Common myeloid progenitor, CD34-positive (primary cell): ENCODE measurements around the gene MAGOHB. TPM values are rescaled to one million over a fixed set of nuclear protein-coding genes. Genes with fewer than 3 reads are reported as not detected.
"Not testable (repeated sequence)": the region's sequence is repeated elsewhere in the genome, so short reads cannot be mapped to it uniquely, and the experiment has no call there.

Experiments used
- CTCF ChIA-PET: fragments of 350-600 bp; sonication (Branson Sonifier 250); formaldehyde crosslinking; loops from one replicate; lab custom pipeline; 2021; ENCODE audit warnings: antibody characterized with exemption; lab: Charles Lee
- POLR2A ChIA-PET: fragments of 350-600 bp; sonication (Branson Sonifier 250); formaldehyde crosslinking; loops from one replicate; lab custom pipeline; 2021; ENCODE audit warnings: antibody characterized with exemption; lab: Charles Lee
- DNase-seq, 3 donors: peaks; one replicate each; pipeline versions ENCODE4 v3.0.0 to v3.0.0-alpha.2; 2013
- H3K27ac ChIP-seq, 2 experiments: 1 replicate in 1 of 2; 2 replicates in 1 of 2; pipeline ENCODE4 v1.7.0; 2013; ENCODE audit warnings: inconsistent platforms in 2 of 2, low read length in 2 of 2, mild to moderate bottlenecking in 2 of 2, low read depth in 1 of 2, moderate library complexity in 1 of 2; ENCODE audit not compliant: severe bottlenecking in 2 of 2, insufficient read depth in 1 of 2, poor library complexity in 1 of 2
- H3K27me3 ChIP-seq, 5 experiments: replicated peaks in 2 of 5; 1 replicate in 3 of 5; 2 replicates in 2 of 5; pipeline versions ENCODE4 v1.6.1 to v1.7.0; 2013; ENCODE audit warnings: low read length in 4 of 5, mild to moderate bottlenecking in 2 of 5, moderate library complexity in 2 of 5, inconsistent platforms in 1 of 5; ENCODE audit not compliant: insufficient read depth in 5 of 5, control insufficient read depth in 4 of 5
- H3K36me3 ChIP-seq, 4 experiments: 1 replicate in 2 of 4; 2 replicates in 2 of 4; pipeline versions ENCODE4 v1.6.1 to v1.7.0; 2013; ENCODE audit warnings: low read length in 3 of 4, control low read depth in 1 of 4, mild to moderate bottlenecking in 1 of 4; ENCODE audit not compliant: control insufficient read depth in 4 of 4, insufficient read depth in 4 of 4
- H3K4me1 ChIP-seq, 4 experiments: 1 replicate in 3 of 4; 2 replicates in 1 of 4; pipeline versions ENCODE4 v1.6.1 to v1.7.1; 2013; ENCODE audit warnings: low read length in 3 of 4, mild to moderate bottlenecking in 3 of 4, control low read depth in 1 of 4, inconsistent platforms in 1 of 4, moderate library complexity in 1 of 4; ENCODE audit not compliant: control insufficient read depth in 4 of 4, insufficient read depth in 4 of 4; ENCODE audit errors: control extremely low read depth in 1 of 4
- H3K4me3 ChIP-seq, 7 experiments: 1 replicate in 4 of 7; 2 replicates in 3 of 7; pipeline versions ENCODE4 v1.5.1 to v1.7.0; 2013; ENCODE audit warnings: mild to moderate bottlenecking in 7 of 7, low read length in 6 of 7, moderate library complexity in 6 of 7, inconsistent platforms in 2 of 7, low read depth in 2 of 7, control low read depth in 1 of 7; ENCODE audit not compliant: insufficient read depth in 4 of 7, control insufficient read depth in 1 of 7; ENCODE audit errors: extremely low read depth in 1 of 7
- H3K9me3 ChIP-seq, 5 experiments: 1 replicate in 4 of 5; 2 replicates in 1 of 5; pipeline versions ENCODE4 v1.6.1 to v1.7.1; 2013; ENCODE audit warnings: low read length in 4 of 5, mild to moderate bottlenecking in 2 of 5, inconsistent platforms in 1 of 5, low read depth in 1 of 5, moderate library complexity in 1 of 5; ENCODE audit not compliant: control insufficient read depth in 4 of 5, insufficient read depth in 2 of 5; ENCODE audit errors: control extremely low read depth in 1 of 5
- WGBS: methylation state at CpG from one replicate; pipeline ENCODE4 v1.1.5; 2013; ENCODE audit not compliant: insufficient coverage; 5-methylcytosine and 5-hydroxymethylcytosine counted together
- polyA plus RNA-seq: library from polyadenylated mRNA; unstranded; fragments of 120-200 nt; gene quantifications from one replicate; pipeline ENCODE4 v1.2.1, GENCODE V29; 2013

Gene MAGOHB
- 22.8 TPM for polyA plus RNA-seq

- peak; percentile 97 to 98 (median 97) for DNase-seq
- Histone ChIP-seq H3K9me3 (no peaks in the 10 kb centered on the region), H3K36me3 (peaks cover 0 to 22% (median 14%) of the 10 kb centered on the region in 4 experiments), H3K27ac (peak within 1 kb of the TSS; percentile 98 to 99), H3K4me3 (peak within 1 kb of the TSS; percentile 75 to 100 (median 96)), H3K27me3 (no peaks in the 10 kb centered on the region), H3K4me1 (peaks cover 15 to 21% (median 18%) of the 10 kb centered on the region in 4 experiments)
- ChIA-PET CTCF (interaction anchor here (0.7 to 1.6 kb wide), 5 partner anchors 15 to 247 kb away, joined by 3 to 4 read pairs (median 3); no protein-coding TSS in a partner anchor), POLR2A (interaction anchor here (0.6 to 1.2 kb wide), 2 partner anchors 60 to 193 kb away, joined by 3 to 4 read pairs; partner anchors contain the start of genes KLRC3 and STYK1)
- 0% methylated on average over 32 of the region's 45 CpGs for WGBS
Observed at GRCh38 chr12:10613349-10614055, at the start of gene MAGOHB. Gene MAGOHB (minus strand): TSS chr12:10613609. CDS start chr12:10613532, 77 bp downstream.

DNA sequence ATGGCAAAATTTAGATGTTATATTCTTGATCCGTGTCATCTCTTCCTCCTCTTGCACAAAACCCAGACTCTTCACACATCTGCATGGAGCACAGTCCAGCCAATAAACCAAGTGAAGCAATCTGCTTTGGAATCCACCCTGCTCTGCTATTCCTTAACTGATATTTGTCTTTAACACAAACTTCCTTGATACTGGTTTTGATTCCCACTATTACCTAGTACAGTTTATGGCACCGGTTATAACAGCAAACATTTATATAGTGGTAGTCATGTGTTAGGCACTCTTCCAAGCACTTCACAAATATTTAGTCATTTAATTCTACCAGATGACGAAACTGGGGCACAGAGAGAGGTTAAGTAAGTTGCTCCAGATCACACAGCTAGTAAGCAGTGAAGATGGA, 47.9 kb upstream of the MAGOHB start:
- Histone ChIP-seq H3K4me3 (no peak overlapping the region), H3K9me3 (peaks cover 0 to 14% (median 5%) of the 10 kb centered on the region in 5 experiments), H3K27ac (no peak overlapping the region), H3K27me3 (no peaks in the 10 kb centered on the region), H3K4me1 (no peaks in the 10 kb centered on the region), H3K36me3 (peaks cover 0 to 4% (median 0%) of the 10 kb centered on the region in 4 experiments)
- CTCF ChIA-PET: no interaction called here
- POLR2A ChIA-PET: no interaction called here
- DNase-seq: no peak
- no CpG with 5 or more reads among the region's 3 CpGs for WGBS

DNA sequence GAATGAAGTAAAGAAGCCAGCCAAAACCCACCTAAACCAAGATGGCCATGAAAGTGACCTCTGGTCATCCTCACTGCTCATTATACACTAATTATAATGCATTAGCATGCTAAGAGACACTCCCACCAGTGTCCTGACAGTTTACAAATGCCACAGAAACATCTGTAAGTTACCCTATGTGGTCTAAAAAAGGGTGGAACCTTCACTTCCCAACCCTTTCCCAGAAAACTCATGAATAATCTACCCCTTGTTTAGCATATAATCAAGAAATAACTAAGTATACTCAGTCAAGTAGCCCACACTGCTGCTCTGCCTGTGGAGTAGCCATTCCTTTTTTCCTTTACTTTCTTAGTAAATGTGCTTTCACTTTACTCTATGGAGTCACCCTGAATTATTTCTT, 40.6 kb upstream of the MAGOHB start:
- Histone ChIP-seq H3K36me3 (no peaks in the 10 kb centered on the region), H3K27ac (no peak overlapping the region), H3K27me3 (no peaks in the 10 kb centered on the region), H3K4me1 (peaks cover 0 to 2% (median 0%) of the 10 kb centered on the region in 4 experiments), H3K4me3 (no peak overlapping the region), H3K9me3 (peaks cover 0 to 14% (median 5%) of the 10 kb centered on the region in 5 experiments)
- ChIA-PET CTCF (no interaction called here), POLR2A (no interaction called here)
- no peak for DNase-seq

GRCh38 chr12:10652192-10652591, 38.8 kb upstream of the MAGOHB start:
- Histone ChIP-seq H3K36me3 (no peaks in the 10 kb centered on the region), H3K4me1 (peaks cover 0 to 2% (median 0%) of the 10 kb centered on the region in 4 experiments), H3K27me3 (no peaks in the 10 kb centered on the region), H3K4me3 (no peak overlapping the region), H3K9me3 (peaks cover 0 to 13% (median 5%) of the 10 kb centered on the region in 5 experiments), H3K27ac (no peak overlapping the region)
- 75% methylated on average over 1 of the region's 3 CpGs for WGBS
- ChIA-PET POLR2A (no interaction called here), CTCF (no interaction called here)
- peak in 1 of 3 donors; percentile 10 for DNase-seq

- H3K36me3 ChIP-seq: peaks cover 0 to 10% (median 1%) of the 10 kb centered on the region in 4 experiments
- H3K4me1 ChIP-seq, H3K27me3 ChIP-seq, POLR2A ChIA-PET, H3K4me3 ChIP-seq, DNase-seq, H3K27ac ChIP-seq: not testable (repeated sequence)
- peaks cover 4 to 22% (median 14%) of the 10 kb centered on the region in 5 experiments for H3K9me3 ChIP-seq
- CTCF ChIA-PET: interaction anchor here (1.2 kb wide), 1 partner anchor 10 kb away, joined by 3 read pairs; no protein-coding TSS in a partner anchor
Observed at GRCh38 chr12:10646576-10646975, 33.2 kb upstream of the MAGOHB start.

DNA sequence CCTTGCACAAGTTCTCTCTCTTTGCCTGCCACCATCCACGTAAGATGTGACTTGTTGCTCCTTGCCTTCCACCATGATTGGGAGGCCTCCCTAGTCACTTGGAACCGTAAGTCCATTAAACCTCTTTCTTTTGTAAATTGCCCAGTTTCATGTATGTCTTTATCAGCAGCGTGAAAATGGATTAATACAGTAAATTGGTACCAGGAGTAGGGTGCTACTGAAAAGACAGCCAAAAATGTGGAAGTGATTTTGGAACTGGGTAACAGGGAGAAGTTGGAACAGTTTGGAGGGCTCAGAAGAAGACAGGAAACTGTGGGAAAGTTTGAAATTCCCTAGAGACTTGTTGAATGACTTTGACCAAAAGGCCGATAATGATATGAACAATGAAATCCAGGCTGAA, 32.5 kb upstream of the MAGOHB start:
- Histone ChIP-seq H3K27me3 (no peaks in the 10 kb centered on the region), H3K36me3 (peaks cover 0 to 16% (median 1%) of the 10 kb centered on the region in 4 experiments), H3K4me3 (no peak overlapping the region), H3K27ac (no peak overlapping the region), H3K4me1 (no peaks in the 10 kb centered on the region), H3K9me3 (peaks cover 4 to 22% (median 14%) of the 10 kb centered on the region in 5 experiments)
- ChIA-PET POLR2A (no interaction called here), CTCF (no interaction called here)
- DNase-seq: no peak
- 50% methylated on average over 4 of the region's 4 CpGs for WGBS
